HEK293T (cell line): Measurements from ENCODE around the gene B4GALNT1.
"Not testable (repeated sequence)": the region's sequence is repeated elsewhere in the genome, so short reads cannot be mapped to it uniquely, and the experiment has no call there.

ENCODE experiments used
- ARNT ChIP-seq: fragments of 450-650 bp; IDR thresholded peaks from 2 replicates; pipeline ENCODE4 v1.6.1; 2017; ENCODE audit warnings: mild to moderate bottlenecking
- BHLHE40 ChIP-seq: fragments of 450-650 bp; IDR thresholded peaks from 2 replicates; pipeline ENCODE4 v1.6.1; 2016; ENCODE audit warnings: mild to moderate bottlenecking, moderate library complexity, borderline replicate concordance
- ELF4 ChIP-seq: fragments of 450-650 bp; IDR thresholded peaks from 2 replicates; pipeline ENCODE4 v1.6.1; 2017; ENCODE audit warnings: antibody characterized with exemption
- FOXA1 ChIP-seq: fragments of 450-650 bp; IDR thresholded peaks from 2 replicates; pipeline ENCODE4 v1.6.1; 2016; ENCODE audit warnings: mild to moderate bottlenecking
- FOXK2 ChIP-seq: fragments of 450-650 bp; IDR thresholded peaks from 2 replicates; pipeline ENCODE4 v1.6.1; 2016; ENCODE audit warnings: mild to moderate bottlenecking
- FOXM1 ChIP-seq: fragments of 450-650 bp; IDR thresholded peaks from 2 replicates; pipeline ENCODE4 v1.6.1; 2017; ENCODE audit warnings: mild to moderate bottlenecking, borderline replicate concordance
- HDGF ChIP-seq: fragments of 450-650 bp; IDR thresholded peaks from 2 replicates; pipeline ENCODE4 v1.6.1; 2017; ENCODE audit warnings: antibody characterized with exemption, borderline replicate concordance
- LEF1 ChIP-seq: fragments of 450-650 bp; IDR thresholded peaks from 2 replicates; pipeline ENCODE4 v1.6.1; 2017; ENCODE audit warnings: mild to moderate bottlenecking, borderline replicate concordance
- PKNOX1 ChIP-seq: fragments of 450-650 bp; IDR thresholded peaks from 2 replicates; pipeline ENCODE4 v1.6.1; 2016
- SP1 ChIP-seq: fragments of 450-650 bp; IDR thresholded peaks from 2 replicates; pipeline ENCODE4 v1.6.1; 2017
- SUZ12 ChIP-seq: fragments of 450-650 bp; IDR thresholded peaks from 2 replicates; pipeline ENCODE4 v1.6.1; 2016; ENCODE audit warnings: mild to moderate bottlenecking
- ZNF384 ChIP-seq: fragments of 450-650 bp; IDR thresholded peaks from 2 replicates; pipeline ENCODE4 v1.6.1; 2016

GRCh38 chr12:57618431-57618830 is 14.6 kb downstream of the B4GALNT1 start:
- not testable (repeated sequence) for TF ChIP-seq ELF4, ZNF384, HDGF, SP1, FOXM1, LEF1, ARNT, BHLHE40, FOXK2, SUZ12, FOXA1, PKNOX1
